Endodermal cell (in vitro differentiated cells): ENCODE data around the gene ARHGDIA. TPM values are rescaled to one million over a fixed set of nuclear protein-coding genes. Genes with fewer than 3 reads are reported as not detected.

ENCODE experiments used
- DNase-seq: peaks from one replicate; pipeline ENCODE4 v3.0.0-alpha.2; 2017
- H3K27ac ChIP-seq: 2 replicates; pipeline ENCODE4 v1.5.1; 2013; ENCODE audit warnings: mild to moderate bottlenecking, low read depth, low read length, moderate library complexity
- H3K27me3 ChIP-seq: 2 replicates; pipeline ENCODE4 v1.6.1; 2013; ENCODE audit warnings: mild to moderate bottlenecking, low read length, moderate library complexity; ENCODE audit not compliant: insufficient read depth, control insufficient read depth, poor library complexity, severe bottlenecking
- H3K36me3 ChIP-seq: 2 replicates; pipeline ENCODE4 v1.7.0; 2013; ENCODE audit warnings: mild to moderate bottlenecking, low read length, moderate library complexity; ENCODE audit not compliant: control insufficient read depth, insufficient read depth
- H3K4me1 ChIP-seq: one replicate; pipeline ENCODE4 v1.7.0; 2013; ENCODE audit warnings: low read length; ENCODE audit not compliant: control insufficient read depth, insufficient read depth
- H3K4me3 ChIP-seq: 2 replicates; pipeline ENCODE4 v1.5.1; 2013; ENCODE audit warnings: mild to moderate bottlenecking, low read length, moderate library complexity
- H3K9ac ChIP-seq: 2 replicates; pipeline ENCODE4 v1.6.1; 2013; ENCODE audit warnings: mild to moderate bottlenecking, low read length, moderate library complexity; ENCODE audit not compliant: poor library complexity, severe bottlenecking; ENCODE audit errors: extremely low read depth
- H3K9me3 ChIP-seq: 2 replicates; pipeline ENCODE4 v1.6.1; 2013; ENCODE audit warnings: mild to moderate bottlenecking, low read length, moderate library complexity; ENCODE audit not compliant: control insufficient read depth
- H3K27ac Mint-ChIP-seq: 2 replicates; pipeline ENCODE4 v1.8.0; 2020; ENCODE audit warnings: mixed read lengths
- H3K27me3 Mint-ChIP-seq: 2 replicates; pipeline ENCODE4 v1.8.0; 2021; ENCODE audit warnings: mild to moderate bottlenecking, mixed read lengths; ENCODE audit not compliant: insufficient read depth
- H3K36me3 Mint-ChIP-seq: 2 replicates; pipeline ENCODE4 v1.8.0; 2020; ENCODE audit warnings: low read depth, mixed read lengths
- H3K4me1 Mint-ChIP-seq: 2 replicates; pipeline ENCODE4 v1.8.0; 2020; ENCODE audit warnings: mixed read lengths
- H3K4me3 Mint-ChIP-seq: 2 replicates; pipeline ENCODE4 v1.8.0; 2020; ENCODE audit warnings: mild to moderate bottlenecking, moderate library complexity, mixed read lengths
- H3K9me3 Mint-ChIP-seq: 2 replicates; pipeline ENCODE4 v1.8.0; 2020; ENCODE audit warnings: mild to moderate bottlenecking, mixed read lengths
- CTCF ChIP-seq: fragments of 200-600 bp; sonication (generic); conservative IDR thresholded peaks from 2 replicates; pipeline ENCODE4 v1.5.0; 2021; ENCODE audit warnings: antibody characterized with exemption, mild to moderate bottlenecking
- WGBS, 2 experiments: methylation state at CpG; one replicate each; pipeline versions ENCODE4 v1.1.5 to v1.1.7; 2013; ENCODE audit warnings: missing lambda C conversion rate in 2 of 2, mixed read lengths in 1 of 2; ENCODE audit not compliant: insufficient coverage in 1 of 2, insufficient read length in 1 of 2; 5-methylcytosine and 5-hydroxymethylcytosine counted together
- total RNA-seq, 2 donors: library from RNA; stranded (reverse); fragmentation: NEBNext Ultra II Directional in 1 of 2; extraction: Animal tissue kit (Norgen Biotek cat#: 25700) in 1 of 2; gene quantifications; 2 replicates in 1 of 2; 3 replicates in 1 of 2; pipeline ENCODE4 v1.2.1, GENCODE V29; 2021

The ARHGDIA gene
- total RNA-seq, 2 donors from 2014 or later = 240 to 254 TPM

- 4 to 7% methylated on average over 60 to 86 of the region's 86 CpGs for WGBS, 2 experiments
- no peaks in the 10 kb centered on the region for H3K27me3 ChIP-seq
- no peaks in the 10 kb centered on the region for H3K4me1 ChIP-seq
- Mint-ChIP-seq H3K4me1 (peaks cover 6% of the 10 kb centered on the region), H3K27ac (peak overlapping the region; percentile 89), H3K27me3 (no peaks in the 10 kb centered on the region), H3K36me3 (peaks cover 3% of the 10 kb centered on the region), H3K4me3 (peak overlapping the region; percentile 77), H3K9me3 (no peaks in the 10 kb centered on the region)
- peak overlapping the region; percentile 92 for H3K27ac ChIP-seq
- peaks cover 20% of the 10 kb centered on the region for H3K36me3 ChIP-seq
- DNase-seq = peak; percentile 97
- peak; percentile 34 for TF ChIP-seq CTCF
- peak overlapping the region; percentile 89 for H3K9ac ChIP-seq
- peak overlapping the region; percentile 87 for H3K4me3 ChIP-seq
- no peaks in the 10 kb centered on the region for H3K9me3 ChIP-seq
These were observed 472 bp upstream of the ARHGDIA start for GRCh38 chr17:81871387-81872230.

GRCh38 chr17:81870131-81870980 is 781 bp downstream of the ARHGDIA start:
- DNase-seq = peak; percentile 79
- no peaks in the 10 kb centered on the region for H3K4me1 ChIP-seq
- no peaks in the 10 kb centered on the region for H3K9me3 ChIP-seq
- peaks cover 8% of the 10 kb centered on the region for H3K36me3 Mint-ChIP-seq
- no peak for TF ChIP-seq CTCF
- H3K27ac ChIP-seq = peak overlapping the region; percentile 24
- no peaks in the 10 kb centered on the region for H3K9me3 Mint-ChIP-seq
- 3 to 4% methylated on average over 33 to 65 of the region's 65 CpGs for WGBS, 2 experiments
- peak overlapping the region; percentile 73 for H3K4me3 Mint-ChIP-seq
- peaks cover 6% of the 10 kb centered on the region for H3K4me1 Mint-ChIP-seq
- peak overlapping the region; percentile 88 for H3K27ac Mint-ChIP-seq
- H3K4me3 ChIP-seq = peak overlapping the region; percentile 92
- H3K27me3 Mint-ChIP-seq = no peaks in the 10 kb centered on the region
- H3K36me3 ChIP-seq = peaks cover 26% of the 10 kb centered on the region
- peak overlapping the region; percentile 68 for H3K9ac ChIP-seq
- H3K27me3 ChIP-seq = no peaks in the 10 kb centered on the region

GRCh38 chr17:81869221-81870130 is 1.7 kb downstream of the ARHGDIA start:
- peak; percentile 92 for DNase-seq
- H3K9ac ChIP-seq = peak overlapping the region; percentile 68
- Mint-ChIP-seq H3K9me3 (no peaks in the 10 kb centered on the region), H3K27me3 (no peaks in the 10 kb centered on the region), H3K27ac (peak overlapping the region; percentile 88), H3K36me3 (peaks cover 9% of the 10 kb centered on the region), H3K4me1 (peaks cover 6% of the 10 kb centered on the region), H3K4me3 (peak overlapping the region; percentile 73)
- WGBS, 2 experiments = 52 to 60% methylated on average over 33 to 51 of the region's 52 CpGs
- TF ChIP-seq CTCF = peak; percentile 99
- peaks cover 35% of the 10 kb centered on the region for H3K36me3 ChIP-seq
- peak overlapping the region; percentile 92 for H3K4me3 ChIP-seq
- no peaks in the 10 kb centered on the region for H3K27me3 ChIP-seq
- H3K4me1 ChIP-seq = no peaks in the 10 kb centered on the region
- peak overlapping the region; percentile 17 for H3K27ac ChIP-seq
- H3K9me3 ChIP-seq = no peaks in the 10 kb centered on the region
